Kidney epithelial cell (primary cell): ENCODE results near the gene SSTR5. TPM values are rescaled to one million over a fixed set of nuclear protein-coding genes. Genes with fewer than 3 reads are reported as not detected.

Experiments
- DNase-seq: peaks from one replicate; pipeline ENCODE4 v3.0.0-alpha.2; 2010; ENCODE audit warnings: low read depth
- H3K27me3 ChIP-seq: 2 replicates; pipeline ENCODE4 v1.6.0; 2011; ENCODE audit warnings: low read length; ENCODE audit not compliant: control insufficient read depth, insufficient read depth
- H3K36me3 ChIP-seq: 2 replicates; pipeline ENCODE4 v1.5.1; 2011; ENCODE audit warnings: low read length; ENCODE audit not compliant: control insufficient read depth, insufficient read depth
- H3K4me3 ChIP-seq: 2 replicates; pipeline ENCODE4 v1.5.1; 2011; ENCODE audit warnings: low read depth, mild to moderate bottlenecking, control low read depth, low read length
- CTCF ChIP-seq: IDR thresholded peaks from 2 replicates; pipeline ENCODE4 v1.5.1; 2011; ENCODE audit warnings: mild to moderate bottlenecking, moderate library complexity, low read length, control low read depth, inconsistent platforms; ENCODE audit not compliant: insufficient read depth, poor library complexity, severe bottlenecking
- total RNA-seq: library from RNA; depleted of rRNA; stranded (reverse); fragments of >200 nt; gene quantifications from 2 replicates; pipeline ENCODE4 v1.2.3, GENCODE V29; 2015

The SSTR5 gene
- total RNA-seq, 1 donor from 2014 or later = not detected

- H3K4me3 ChIP-seq = no peak overlapping the region
- DNase-seq = peak; percentile 31
- no peak for TF ChIP-seq CTCF
- peaks cover 22% of the 10 kb centered on the region for H3K27me3 ChIP-seq
- H3K36me3 ChIP-seq = no peaks in the 10 kb centered on the region
Measured at GRCh38 chr16:1036726-1037393, 35.7 kb upstream of the SSTR5 start.

- no peaks in the 10 kb centered on the region for H3K36me3 ChIP-seq
- no peak for TF ChIP-seq CTCF
- no peak overlapping the region for H3K4me3 ChIP-seq
- DNase-seq = no peak
- H3K27me3 ChIP-seq = peaks cover 24% of the 10 kb centered on the region
Measured at GRCh38 chr16:1037394-1038257, 34.9 kb upstream of the SSTR5 start.

GRCh38 chr16:1038932-1039331 is 33.6 kb upstream of the SSTR5 start:
- Histone ChIP-seq H3K36me3 (no peaks in the 10 kb centered on the region), H3K27me3 (peaks cover 32% of the 10 kb centered on the region), H3K4me3 (no peak overlapping the region)
- TF ChIP-seq CTCF = no peak
- DNase-seq = no peak

- no peak for TF ChIP-seq CTCF
- no peak for DNase-seq
- Histone ChIP-seq H3K36me3 (no peaks in the 10 kb centered on the region), H3K4me3 (no peak overlapping the region), H3K27me3 (peaks cover 40% of the 10 kb centered on the region)
Measured at GRCh38 chr16:1039762-1040161, 32.8 kb upstream of the SSTR5 start.

GRCh38 chr16:1040346-1040745 is 32.2 kb upstream of the SSTR5 start:
- no peak overlapping the region for H3K4me3 ChIP-seq
- peaks cover 40% of the 10 kb centered on the region for H3K27me3 ChIP-seq
- no peak for TF ChIP-seq CTCF
- H3K36me3 ChIP-seq = no peaks in the 10 kb centered on the region
- no peak for DNase-seq
